NT2/D1 (cell line): ENCODE results near the gene FAM216A.
"Not testable (repeated sequence)": the region's sequence is repeated elsewhere in the genome, so short reads cannot be mapped to it uniquely, and the experiment has no call there.

Source experiments
- DNase-seq: peaks from one replicate; pipeline ENCODE4 v3.0.0-alpha.2; 2011; ENCODE audit warnings: low read depth, low spot score
- H3K27me3 ChIP-seq: 2 replicates; pipeline ENCODE4 v1.6.0; 2011; ENCODE audit warnings: mild to moderate bottlenecking; ENCODE audit not compliant: insufficient read length, insufficient read depth
- H3K36me3 ChIP-seq: 2 replicates; pipeline ENCODE4 v1.6.1; 2011; ENCODE audit warnings: mild to moderate bottlenecking, low read length, mixed read lengths; ENCODE audit not compliant: insufficient read depth, insufficient read length
- H3K4me1 ChIP-seq: 2 replicates; pipeline ENCODE4 v1.5.1; 2011; ENCODE audit not compliant: insufficient read depth, insufficient read length
- H3K4me3 ChIP-seq: 2 replicates; pipeline ENCODE4 v1.5.1; 2011; ENCODE audit warnings: low read depth; ENCODE audit not compliant: insufficient read length
- H3K9ac ChIP-seq: 2 replicates; pipeline ENCODE4 v1.6.0; 2011; ENCODE audit warnings: low read depth; ENCODE audit not compliant: insufficient read length
- H3K9me3 ChIP-seq: 2 replicates; pipeline ENCODE4 v1.5.1; 2011; ENCODE audit warnings: mild to moderate bottlenecking, low read length; ENCODE audit not compliant: insufficient read depth
- SUZ12 ChIP-seq: IDR thresholded peaks from 2 replicates; pipeline ENCODE4 v1.6.1; 2011; ENCODE audit not compliant: insufficient read length, insufficient read depth; ENCODE audit errors: extremely low read depth
- YY1 ChIP-seq: IDR thresholded peaks from 2 replicates; pipeline ENCODE4 v1.6.1; 2011; ENCODE audit not compliant: insufficient read length, insufficient read depth
- ZNF274 ChIP-seq: IDR thresholded peaks from 2 replicates; pipeline ENCODE4 v1.6.1; 2011; ENCODE audit warnings: mild to moderate bottlenecking, low read depth, low read length

Gene FAM216A

GRCh38 chr12:110468214-110469048 lies at the start of gene FAM216A, which contains the start of gene GPN3:
FAM216A (plus strand) TSS chr12:110468845; CDS start chr12:110468876, 31 bp downstream.
GPN3 (minus strand) TSS chr12:110468257; CDS start chr12:110468203, 54 bp downstream.
- Histone ChIP-seq H3K9me3 (no peaks in the 10 kb centered on the region), H3K36me3 (peaks cover 33% of the 10 kb centered on the region), H3K4me1 (peaks cover 2% of the 10 kb centered on the region), H3K4me3 (peak within 1 kb of the TSS; percentile 97), H3K9ac (peak within 1 kb of the TSS; percentile 99), H3K27me3 (no peaks in the 10 kb centered on the region)
- TF ChIP-seq YY1: peak; percentile 5
- TF ChIP-seq ZNF274: no peak
- DNase-seq: peak; percentile 97

GRCh38 chr12:110420644-110421043 lies 48.0 kb upstream of the FAM216A start:
- not testable (repeated sequence) for H3K9ac ChIP-seq, H3K27me3 ChIP-seq, H3K4me3 ChIP-seq, DNase-seq, H3K4me1 ChIP-seq, H3K9me3 ChIP-seq, H3K36me3 ChIP-seq

DNA sequence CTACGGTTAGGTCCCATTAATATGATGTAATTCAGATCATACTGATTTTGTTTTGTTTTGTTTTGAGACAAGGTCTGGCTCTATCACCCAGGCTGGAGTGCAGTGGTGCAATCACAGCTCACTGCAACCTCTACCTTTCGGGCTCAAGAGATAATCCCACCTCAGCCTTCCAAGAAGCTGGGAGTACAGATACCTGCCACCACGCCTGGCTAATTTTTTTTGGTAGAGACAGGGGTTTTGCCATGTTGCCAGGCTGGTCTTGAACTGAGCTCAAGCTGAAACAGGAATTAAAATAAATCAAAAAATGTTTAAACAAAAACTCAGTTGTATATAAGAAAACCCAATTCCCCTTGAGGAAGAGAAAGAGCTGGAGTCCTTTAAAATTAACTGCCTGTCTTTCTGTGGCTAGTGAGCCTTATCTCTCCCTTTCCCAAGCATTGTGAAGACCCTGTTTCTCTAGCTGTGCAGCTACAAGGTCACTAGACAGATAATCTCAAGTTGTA lies 47.4 kb upstream of the FAM216A start:
- DNase-seq: no peak
- Histone ChIP-seq H3K27me3 (no peaks in the 10 kb centered on the region), H3K36me3 (no peaks in the 10 kb centered on the region), H3K4me3 (no peak overlapping the region), H3K9me3 (no peaks in the 10 kb centered on the region), H3K4me1 (peaks cover 3% of the 10 kb centered on the region), H3K9ac (no peak overlapping the region)
- TF ChIP-seq SUZ12: no peak
- TF ChIP-seq YY1: no peak
- no peak for TF ChIP-seq ZNF274

GRCh38 chr12:110421701-110422100 lies 46.9 kb upstream of the FAM216A start:
- Histone ChIP-seq H3K27me3 (no peaks in the 10 kb centered on the region), H3K4me1 (peaks cover 3% of the 10 kb centered on the region), H3K4me3 (no peak overlapping the region), H3K9me3 (no peaks in the 10 kb centered on the region), H3K9ac (no peak overlapping the region), H3K36me3 (no peaks in the 10 kb centered on the region)
- DNase-seq: no peak
- no peak for TF ChIP-seq ZNF274
- TF ChIP-seq SUZ12: no peak
- no peak for TF ChIP-seq YY1

DNA sequence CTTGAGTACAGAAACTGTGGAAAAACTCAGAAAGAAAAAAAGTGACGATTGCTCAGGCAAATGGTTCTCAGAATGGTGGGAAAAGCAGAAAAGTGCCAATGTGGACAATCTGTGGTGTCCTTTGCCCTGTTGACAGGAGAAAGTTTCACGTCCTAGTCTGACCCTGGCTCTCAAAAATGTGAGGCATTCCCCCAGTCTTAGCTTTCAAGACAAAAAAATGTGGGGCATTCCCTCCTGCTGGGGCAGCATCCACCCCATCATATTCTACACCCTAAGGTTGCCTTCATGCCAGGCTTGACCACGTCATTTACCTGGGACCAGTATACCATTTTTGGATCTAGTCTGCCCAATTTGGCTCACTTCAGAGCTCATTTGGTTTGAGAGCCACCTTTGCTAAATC lies 44.4 kb upstream of the FAM216A start:
- no peaks in the 10 kb centered on the region for H3K36me3 ChIP-seq
- no peaks in the 10 kb centered on the region for H3K9me3 ChIP-seq
- TF ChIP-seq ZNF274 (no peak), YY1 (no peak), SUZ12 (no peak)
- H3K4me1 ChIP-seq: peaks cover 3% of the 10 kb centered on the region
- no peak for DNase-seq
- H3K4me3 ChIP-seq: no peak overlapping the region
- H3K9ac ChIP-seq: peak overlapping the region; percentile 17
- H3K27me3 ChIP-seq: no peaks in the 10 kb centered on the region

DNA sequence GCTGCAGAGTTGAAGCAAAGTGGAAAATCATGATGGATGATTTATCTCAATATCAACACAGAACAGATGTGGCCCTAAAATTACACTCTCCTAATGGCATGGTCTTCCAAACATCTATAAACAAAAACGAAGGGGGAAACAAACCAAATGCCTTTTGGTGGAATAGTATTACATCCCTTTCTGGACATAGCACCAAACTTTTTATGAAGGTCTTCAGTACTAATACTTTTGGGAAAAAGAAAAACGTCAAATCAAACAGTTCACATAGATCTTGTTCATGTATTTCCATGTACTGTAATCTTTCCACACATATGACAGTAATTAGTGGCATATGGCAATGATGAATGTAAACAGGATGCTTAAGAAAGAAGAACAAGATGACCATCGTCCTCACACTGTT lies 42.2 kb upstream of the FAM216A start:
- Histone ChIP-seq H3K4me1 (peaks cover 3% of the 10 kb centered on the region), H3K27me3 (no peaks in the 10 kb centered on the region), H3K9ac (no peak overlapping the region), H3K4me3 (no peak overlapping the region), H3K9me3 (no peaks in the 10 kb centered on the region), H3K36me3 (no peaks in the 10 kb centered on the region)
- no peak for DNase-seq
- TF ChIP-seq YY1 (no peak), ZNF274 (no peak), SUZ12 (no peak)

DNA sequence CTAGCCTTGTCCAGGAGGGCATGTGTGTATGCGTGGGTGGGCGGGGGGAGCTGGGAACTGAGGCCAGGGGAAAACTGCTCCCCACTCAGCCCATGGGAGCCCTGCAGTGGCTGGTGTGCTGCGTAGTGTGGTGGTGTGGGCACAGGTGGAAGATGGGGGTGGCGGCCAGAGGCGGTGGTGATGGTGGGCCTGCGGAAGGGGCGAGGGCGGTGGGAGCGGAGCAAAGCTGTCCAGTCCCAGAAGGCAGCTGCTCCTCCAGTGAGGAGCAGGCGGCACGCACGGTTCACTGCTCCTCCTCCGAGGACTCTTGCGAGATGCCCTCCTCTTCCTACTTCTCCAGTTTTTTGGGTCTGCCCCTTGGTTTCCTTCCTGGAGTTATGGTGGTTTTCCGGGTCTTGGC lies 39.0 kb upstream of the FAM216A start:
- H3K9ac ChIP-seq, H3K4me3 ChIP-seq, H3K4me1 ChIP-seq, H3K27me3 ChIP-seq, DNase-seq, H3K36me3 ChIP-seq, H3K9me3 ChIP-seq: not testable (repeated sequence)
